ENCODE results near the gene PRPF38B.

The PRPF38B gene

DNA sequence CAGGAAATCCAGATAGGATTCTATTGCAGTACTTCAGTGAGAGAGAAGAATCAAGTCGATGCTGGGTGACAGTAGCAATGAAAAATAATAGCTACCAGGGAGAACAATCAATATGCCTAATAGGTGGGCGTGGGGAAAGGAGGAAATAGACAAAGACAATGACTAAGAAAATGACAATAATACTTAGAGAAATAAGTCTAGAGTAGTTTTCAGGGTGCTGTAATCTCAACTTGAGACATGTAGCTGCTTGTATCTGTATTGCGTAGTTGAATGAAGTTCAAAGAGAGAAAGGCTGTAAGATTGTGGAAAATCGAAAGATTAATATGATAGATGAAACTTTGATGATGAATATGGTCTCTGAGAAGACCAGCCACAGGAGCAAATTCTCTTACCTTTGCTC, 57.0 kb downstream of the PRPF38B start:
- DNase-seq (ENCODE audit: low read depth), result no peak
- no peak overlapping the region for H3K4me3 ChIP-seq (replicated peaks; ENCODE audit: low read depth, low read length)
- no peak for TF ChIP-seq CTCF (IDR thresholded peaks at IDR 0.05; ENCODE audit: low read length, missing control alignments)

DNA sequence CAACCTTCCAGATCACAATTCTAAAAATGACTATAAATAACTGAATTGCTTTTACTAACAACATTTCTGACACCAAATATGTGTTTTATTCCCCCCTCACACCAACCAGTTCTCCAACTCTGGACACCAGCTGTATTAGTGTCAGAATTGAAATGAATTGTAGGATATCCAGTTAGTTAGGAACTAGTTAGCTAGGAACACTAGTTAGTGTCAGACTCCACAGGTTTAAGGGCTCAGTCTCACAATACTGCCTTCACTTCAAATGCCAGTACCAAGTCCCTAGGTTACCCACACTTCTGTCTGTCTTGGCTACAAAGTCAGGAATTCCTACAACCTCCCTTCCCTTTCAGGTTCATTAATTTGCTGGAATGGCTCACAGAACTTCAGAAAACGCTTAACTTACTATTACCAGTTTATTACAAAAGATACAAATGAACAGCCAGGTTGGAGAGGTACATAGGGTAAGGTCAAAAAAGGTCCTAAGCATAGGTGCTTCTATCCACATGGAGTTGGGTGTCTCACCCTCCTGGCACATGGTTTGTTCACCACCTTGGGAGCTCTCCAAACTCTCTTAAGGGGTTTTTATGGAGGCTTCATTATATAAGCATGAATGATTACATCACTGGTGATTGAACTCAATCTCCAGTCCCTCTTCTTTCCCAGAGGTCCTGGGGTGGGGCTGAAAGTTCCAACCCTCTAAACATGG, 58.5 kb downstream of the PRPF38B start:
- no peak for DNase-seq (ENCODE audit: low read depth)
- no peak for TF ChIP-seq CTCF (IDR thresholded peaks at IDR 0.05; ENCODE audit: low read length, missing control alignments)
- no peak overlapping the region for H3K4me3 ChIP-seq (replicated peaks; ENCODE audit: low read depth, low read length)
